GM12891 (cell line): Measurements from ENCODE around the gene CH25H.

Experiments used
- DNase-seq: peaks from one replicate; pipeline ENCODE4 v3.0.0; 2011; ENCODE audit warnings: low spot score; ENCODE audit not compliant: insufficient read length
- FAIRE-seq: peaks from 2 replicates; lab custom pipeline; 2011; peaks lifted over from hg19 to GRCh38; lab: Jason Lieb, UNC
- PAX5 ChIP-seq: IDR thresholded peaks from 2 replicates; pipeline ENCODE4 v1.6.1; 2011; ENCODE audit warnings: low read length, moderate library complexity, mild to moderate bottlenecking; ENCODE audit not compliant: insufficient read depth, severe bottlenecking
- POLR2A ChIP-seq: IDR thresholded peaks from 2 replicates; pipeline ENCODE4 v1.6.1; 2011; ENCODE audit warnings: low read depth, low read length, control low read depth
- POLR2AphosphoS5 ChIP-seq: IDR thresholded peaks from 2 replicates; pipeline ENCODE4 v1.6.1; 2011; ENCODE audit warnings: low read depth, low read length, control low read depth
- POU2F2 ChIP-seq: IDR thresholded peaks from 2 replicates; pipeline ENCODE4 v1.6.1; 2011; ENCODE audit warnings: low read depth, mild to moderate bottlenecking, control low read depth, low read length, moderate library complexity
- SPI1 ChIP-seq: IDR thresholded peaks from 2 replicates; pipeline ENCODE4 v1.6.1; 2011; ENCODE audit warnings: low read depth, low read length, control low read depth
- TAF1 ChIP-seq: IDR thresholded peaks from 2 replicates; pipeline ENCODE4 v1.6.1; 2011; ENCODE audit warnings: low read depth, low read length, control low read depth

Gene CH25H

DNA sequence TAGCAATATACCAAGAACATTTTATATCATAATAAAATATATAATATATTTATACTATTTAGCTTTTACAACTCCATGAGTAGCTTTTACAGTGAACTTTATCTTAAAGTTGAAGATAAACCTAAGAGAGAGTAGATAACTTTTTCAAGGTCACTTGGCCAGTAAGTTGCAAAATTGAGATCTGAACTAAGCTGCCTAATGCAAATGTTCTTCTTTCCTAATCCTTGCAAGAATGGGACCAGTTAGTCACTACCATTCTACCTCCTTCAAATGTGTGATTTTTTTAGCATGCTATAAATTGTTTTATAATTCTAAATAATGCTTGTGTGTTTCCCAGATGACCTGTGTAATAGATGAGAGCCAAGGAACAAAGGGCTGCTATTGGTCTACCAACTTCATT is 47.8 kb downstream of the CH25H start:
- TF ChIP-seq POLR2A (no peak), POU2F2 (no peak), TAF1 (no peak), PAX5 (no peak), POLR2AphosphoS5 (no peak), SPI1 (no peak)
- DNase-seq (no peak), FAIRE-seq (no peak)

- FAIRE-seq (no peak), DNase-seq (no peak)
These were observed 48.7 kb downstream of the CH25H start for GRCh38 chr10:89158446-89158845.

GRCh38 chr10:89156161-89156835 is 50.8 kb downstream of the CH25H start:
- FAIRE-seq = peak; percentile 16
- DNase-seq = no peak
- TF ChIP-seq SPI1 = no peak
- TF ChIP-seq TAF1 = no peak
- TF ChIP-seq PAX5 = no peak
- TF ChIP-seq POLR2A = no peak
- no peak for TF ChIP-seq POLR2AphosphoS5
- no peak for TF ChIP-seq POU2F2

More at GRCh38 chr10:89158446-89158845, 48.7 kb downstream of the CH25H start:
- no peak for TF ChIP-seq SPI1
- TF ChIP-seq TAF1 = no peak
- TF ChIP-seq POLR2A = no peak
- no peak for TF ChIP-seq POLR2AphosphoS5
- TF ChIP-seq POU2F2 = no peak
- no peak for TF ChIP-seq PAX5
